ENCODE results near the gene HGF. TPM values are rescaled to one million over a fixed set of nuclear protein-coding genes. Genes with fewer than 3 reads are reported as not detected.

HGF gene
- total and polyA plus RNA-seq, 2 of the 8 experiments (the other 6 are each of a cell fraction or from before 2014, with no cell fraction given) = 0.05 to 0.60 TPM

GRCh38 chr7:81770728-81771223 is 929 bp upstream of the HGF start (continued):
- TF ChIP-seq, protein P1, sequence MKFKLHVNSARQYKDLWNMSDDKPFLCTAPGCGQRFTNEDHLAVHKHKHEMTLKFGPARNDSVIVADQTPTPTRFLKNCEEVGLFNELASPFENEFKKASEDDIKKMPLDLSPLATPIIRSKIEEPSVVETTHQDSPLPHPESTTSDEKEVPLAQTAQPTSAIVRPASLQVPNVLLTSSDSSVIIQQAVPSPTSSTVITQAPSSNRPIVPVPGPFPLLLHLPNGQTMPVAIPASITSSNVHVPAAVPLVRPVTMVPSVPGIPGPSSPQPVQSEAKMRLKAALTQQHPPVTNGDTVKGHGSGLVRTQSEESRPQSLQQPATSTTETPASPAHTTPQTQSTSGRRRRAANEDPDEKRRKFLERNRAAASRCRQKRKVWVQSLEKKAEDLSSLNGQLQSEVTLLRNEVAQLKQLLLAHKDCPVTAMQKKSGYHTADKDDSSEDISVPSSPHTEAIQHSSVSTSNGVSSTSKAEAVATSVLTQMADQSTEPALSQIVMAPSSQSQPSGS (IDR thresholded peaks at IDR 0.05; ENCODE audit: low read length) = no peak
- no peak for TF ChIP-seq TAF7 (optimal IDR thresholded peaks at IDR 0.05; ENCODE audit: borderline replicate concordance, low read depth, low read length)
- no peak for TF ChIP-seq RFX5 (IDR thresholded peaks at IDR 0.05; ENCODE audit: borderline replicate concordance, low read depth, low read length)
- no peak for TF ChIP-seq JUN (IDR thresholded peaks at IDR 0.05; ENCODE audit: low read depth, low read length)
